B cell (primary cell): ENCODE data around the gene VWA8.

ENCODE experiments used
- CTCF ChIP-seq: fragments of 200-600 bp; IDR thresholded peaks from one replicate; pipeline ENCODE4 v1.8.0; 2022; ENCODE audit warnings: antibody characterized with exemption, mild to moderate bottlenecking
- EZH2 ChIP-seq: IDR thresholded peaks from 2 replicates; pipeline ENCODE4 v1.6.1; 2012; ENCODE audit warnings: borderline replicate concordance, low read depth, mild to moderate bottlenecking, moderate library complexity, low read length; ENCODE audit not compliant: insufficient read depth, poor library complexity, severe bottlenecking

- TF ChIP-seq CTCF (no peak), EZH2 (no peak)
These were observed 408.9 kb downstream of the VWA8 start for GRCh38 chr13:41552031-41552430.
